PC-9 (cell line): ENCODE measurements around the gene GRN.

Experiments used
- EZH2 ChIP-seq: fragments of 200-600 bp; sonication (generic); IDR thresholded peaks from 2 replicates; pipeline ENCODE4 v1.8.0; 2017; ENCODE audit warnings: antibody characterized with exemption, low read depth
- TF ChIP-seq, protein P1 (sequence below): fragments of 200-600 bp; sonication (generic); conservative IDR thresholded peaks from 2 replicates; pipeline ENCODE4 v1.6.1; 2017; ENCODE audit warnings: mixed run types, antibody characterized with exemption, mild to moderate bottlenecking, moderate library complexity

DNA sequence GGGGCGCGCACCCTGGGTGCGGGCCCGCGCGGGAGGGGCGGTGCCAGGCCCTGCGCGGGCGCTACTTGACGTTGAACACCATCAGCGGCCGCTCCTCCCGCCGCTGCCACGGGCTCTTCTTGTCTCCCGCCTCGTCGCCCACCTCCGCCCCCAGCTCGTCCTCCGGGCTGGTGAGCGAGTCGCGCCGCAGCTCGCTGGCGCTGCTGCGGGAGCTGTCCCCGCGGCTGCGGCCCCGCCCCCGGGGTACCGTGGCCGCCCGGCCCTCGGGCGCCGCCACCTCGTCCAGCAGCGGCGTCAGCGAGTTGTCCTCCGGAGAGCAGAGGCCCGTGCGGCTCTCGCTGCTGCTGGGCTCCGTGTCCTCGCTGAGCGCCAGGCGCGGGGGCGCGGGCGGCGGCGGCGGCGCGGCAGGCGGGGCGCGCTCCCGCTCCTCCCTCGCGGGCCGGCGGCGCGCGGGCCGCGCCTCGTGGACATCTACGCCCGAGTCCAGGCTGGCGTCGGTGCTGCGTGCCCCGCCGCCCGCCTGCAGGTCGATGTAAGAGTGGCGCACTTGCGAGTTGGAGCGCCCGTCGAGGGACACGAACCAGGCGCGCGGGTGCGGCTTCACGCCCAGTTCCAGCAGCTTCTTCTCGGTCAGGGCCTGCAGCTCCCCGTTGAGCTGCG is 8.7 kb downstream of the GRN start:
- TF ChIP-seq, protein P1, sequence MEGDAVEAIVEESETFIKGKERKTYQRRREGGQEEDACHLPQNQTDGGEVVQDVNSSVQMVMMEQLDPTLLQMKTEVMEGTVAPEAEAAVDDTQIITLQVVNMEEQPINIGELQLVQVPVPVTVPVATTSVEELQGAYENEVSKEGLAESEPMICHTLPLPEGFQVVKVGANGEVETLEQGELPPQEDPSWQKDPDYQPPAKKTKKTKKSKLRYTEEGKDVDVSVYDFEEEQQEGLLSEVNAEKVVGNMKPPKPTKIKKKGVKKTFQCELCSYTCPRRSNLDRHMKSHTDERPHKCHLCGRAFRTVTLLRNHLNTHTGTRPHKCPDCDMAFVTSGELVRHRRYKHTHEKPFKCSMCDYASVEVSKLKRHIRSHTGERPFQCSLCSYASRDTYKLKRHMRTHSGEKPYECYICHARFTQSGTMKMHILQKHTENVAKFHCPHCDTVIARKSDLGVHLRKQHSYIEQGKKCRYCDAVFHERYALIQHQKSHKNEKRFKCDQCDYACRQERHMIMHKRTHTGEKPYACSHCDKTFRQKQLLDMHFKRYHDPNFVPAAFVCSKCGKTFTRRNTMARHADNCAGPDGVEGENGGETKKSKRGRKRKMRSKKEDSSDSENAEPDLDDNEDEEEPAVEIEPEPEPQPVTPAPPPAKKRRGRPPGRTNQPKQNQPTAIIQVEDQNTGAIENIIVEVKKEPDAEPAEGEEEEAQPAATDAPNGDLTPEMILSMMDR = no peak
- no peak for TF ChIP-seq EZH2
